ENCODE results near the gene SPRR3. TPM values are rescaled to one million over a fixed set of nuclear protein-coding genes. Genes with fewer than 3 reads are reported as not detected.

The SPRR3 gene
- total and polyA plus RNA-seq, 10 donors = 0.39 to 9.3 (median 1.8) TPM; not detected in 7

GRCh38 chr1:152962876-152963415 is 38.6 kb upstream of the SPRR3 start:
- no peaks in the 10 kb centered on the region for H3K4me1 ChIP-seq
- WGBS, 5 donors = 74 to 100% (median 89%) methylated on average over 2 of the region's 2 CpGs
- no peaks in the 10 kb centered on the region for H3K36me3 ChIP-seq
- no peak overlapping the region for H3K27ac ChIP-seq
- no peak for DNase-seq
- H3K9me3 ChIP-seq = no peaks in the 10 kb centered on the region
- no peak for TF ChIP-seq CTCF (IDR thresholded peaks at IDR 0.05 in 8 of 11, conservative IDR thresholded peaks at IDR 0.05 in 3 of 11)
- TF ChIP-seq POLR2AphosphoS5 (IDR thresholded peaks at IDR 0.05) = no peak
- no peak for TF ChIP-seq POLR2A (IDR thresholded peaks at IDR 0.05)
- peaks cover 0 to 33% (median 0%) of the 10 kb centered on the region in 7 donors for H3K27me3 ChIP-seq (replicated peaks in 1 of 7)
- intact Hi-C loops (cut with DNase I; ENCODE audit: low total_unique reads) = no loop called here
- H3K4me3 ChIP-seq = no peak overlapping the region

- TF ChIP-seq CTCF (IDR thresholded peaks at IDR 0.05 in 8 of 11, conservative IDR thresholded peaks at IDR 0.05 in 3 of 11) (no peak), POLR2A (IDR thresholded peaks at IDR 0.05) (no peak), POLR2AphosphoS5 (IDR thresholded peaks at IDR 0.05) (no peak)
- Histone ChIP-seq H3K4me1 (no peaks in the 10 kb centered on the region), H3K9me3 (no peaks in the 10 kb centered on the region), H3K4me3 (no peak overlapping the region), H3K27me3 (replicated peaks in 1 of 7) (peaks cover 0 to 33% (median 0%) of the 10 kb centered on the region in 7 donors), H3K36me3 (no peaks in the 10 kb centered on the region), H3K27ac (no peak overlapping the region)
- intact Hi-C loops (cut with DNase I; ENCODE audit: low total_unique reads) = no loop called here
- 69 to 85% (median 76%) methylated on average over 1 of the region's 1 CpG for WGBS, 5 donors
- DNase-seq = no peak
These were observed 37.0 kb upstream of the SPRR3 start for GRCh38 chr1:152964536-152964935.

GRCh38 chr1:152965853-152966252 is 35.7 kb upstream of the SPRR3 start:
- TF ChIP-seq CTCF (IDR thresholded peaks at IDR 0.05 in 8 of 11, conservative IDR thresholded peaks at IDR 0.05 in 3 of 11) = no peak
- no peak for TF ChIP-seq POLR2AphosphoS5 (IDR thresholded peaks at IDR 0.05)
- TF ChIP-seq POLR2A (IDR thresholded peaks at IDR 0.05) = no peak
- no peaks in the 10 kb centered on the region for H3K36me3 ChIP-seq
- no peak overlapping the region for H3K4me3 ChIP-seq
- intact Hi-C loops (cut with DNase I; ENCODE audit: low total_unique reads) = no loop called here
- no peaks in the 10 kb centered on the region for H3K9me3 ChIP-seq
- H3K27ac ChIP-seq = no peak overlapping the region
- no peaks in the 10 kb centered on the region for H3K4me1 ChIP-seq
- 73 to 81% (median 74%) methylated on average over 4 of the region's 4 CpGs for WGBS, 5 donors
- H3K27me3 ChIP-seq (replicated peaks in 1 of 7) = peaks cover 0 to 22% (median 0%) of the 10 kb centered on the region in 7 donors
- DNase-seq = no peak

- DNase-seq = no peak
- WGBS, 5 donors = 66 to 79% (median 70%) methylated on average over 7 of the region's 7 CpGs
- Histone ChIP-seq H3K4me3 (no peak overlapping the region), H3K9me3 (no peaks in the 10 kb centered on the region), H3K27ac (no peak overlapping the region), H3K4me1 (no peaks in the 10 kb centered on the region), H3K36me3 (no peaks in the 10 kb centered on the region), H3K27me3 (replicated peaks in 1 of 7) (peaks cover 0 to 19% (median 0%) of the 10 kb centered on the region in 7 donors)
- intact Hi-C loops (cut with DNase I; ENCODE audit: low total_unique reads) = no loop called here
- TF ChIP-seq CTCF (IDR thresholded peaks at IDR 0.05 in 8 of 11, conservative IDR thresholded peaks at IDR 0.05 in 3 of 11) (no peak), POLR2A (IDR thresholded peaks at IDR 0.05) (no peak), POLR2AphosphoS5 (IDR thresholded peaks at IDR 0.05) (no peak)
These were observed 34.3 kb upstream of the SPRR3 start for GRCh38 chr1:152967201-152967600.

Measured in spleen (tissue), 11 donors.